Endothelial cell of umbilical vein (primary cell): ENCODE measurements around the gene C10orf143. TPM values are rescaled to one million over a fixed set of nuclear protein-coding genes. Genes with fewer than 3 reads are reported as not detected.

Experiments
- BruUV-seq: library from RNA; stranded (reverse); fragments of 400-500 nt; replicated peaks from 2 replicates; lab custom pipeline; 2021; lab: Mats Ljungman, UMichigan
- CTCF ChIA-PET: fragments of 300-600, 350-600 bp; sonication (Branson Sonifier 250); formaldehyde crosslinking; loops from one replicate; lab custom pipeline; 2021; ENCODE audit warnings: antibody characterized with exemption, inconsistent platforms; lab: Charles Lee
- POLR2A ChIA-PET: fragments of 300-600, 350-600 bp; sonication (Branson Sonifier 250); formaldehyde crosslinking; loops from one replicate; lab custom pipeline; 2021; ENCODE audit warnings: antibody characterized with exemption, inconsistent platforms; lab: Charles Lee
- DNase-seq: peaks from one replicate; pipeline ENCODE4 v3.0.0-alpha.2; 2011; ENCODE audit warnings: low read depth, low spot score
- FAIRE-seq: peaks from 2 replicates; lab custom pipeline; 2011; peaks lifted over from hg19 to GRCh38; lab: Jason Lieb, UNC
- H2AFZ ChIP-seq: 2 replicates; pipeline ENCODE4 v1.6.0; 2012; ENCODE audit warnings: low read depth, low read length, control low read depth, inconsistent platforms
- H3K27ac ChIP-seq: 2 replicates; pipeline ENCODE4 v1.5.1; 2011; ENCODE audit warnings: low read depth, mild to moderate bottlenecking, control low read depth, low read length, moderate library complexity; ENCODE audit not compliant: insufficient read depth
- H3K27me3 ChIP-seq, 2 experiments: 2 replicates each; pipeline versions ENCODE4 v1.6.0 to v1.6.1; 2011; ENCODE audit warnings: low read length in 2 of 2, mixed read lengths in 1 of 2; ENCODE audit not compliant: control insufficient read depth in 2 of 2, insufficient read depth in 2 of 2
- H3K36me3 ChIP-seq, 2 experiments: 2 replicates in 1 of 2; 3 replicates in 1 of 2; pipeline ENCODE4 v1.5.1; 2011; ENCODE audit warnings: low read length in 2 of 2, mild to moderate bottlenecking in 1 of 2, moderate library complexity in 1 of 2; ENCODE audit not compliant: control insufficient read depth in 2 of 2, insufficient read depth in 2 of 2; ENCODE audit errors: extremely low read depth in 1 of 2
- H3K4me1 ChIP-seq: 3 replicates; pipeline ENCODE4 v1.5.1; 2011; ENCODE audit warnings: mild to moderate bottlenecking, low read length; ENCODE audit not compliant: control insufficient read depth, insufficient read depth; ENCODE audit errors: extremely low read depth
- H3K4me2 ChIP-seq: 2 replicates; pipeline ENCODE4 v1.6.1; 2011; ENCODE audit warnings: low read length, control low read depth, mixed read lengths; ENCODE audit not compliant: insufficient read depth
- H3K4me3 ChIP-seq, 3 experiments: fragments of 200-600 bp in 1 of 3; sonication (generic), shearing (Covaris generic) in 1 of 3; replicated peaks in 1 of 3; 2 replicates each; pipeline ENCODE4 v1.5.1; 2011 to 2016; ENCODE audit warnings: control low read depth in 3 of 3, low read length in 3 of 3, mild to moderate bottlenecking in 2 of 3, inconsistent platforms in 1 of 3, low read depth in 1 of 3, moderate library complexity in 1 of 3; ENCODE audit not compliant: insufficient read depth in 1 of 3
- H3K79me2 ChIP-seq: 2 replicates; pipeline ENCODE4 v1.6.0; 2012; ENCODE audit warnings: low read length, inconsistent platforms; ENCODE audit not compliant: control insufficient read depth, insufficient read depth
- H3K9ac ChIP-seq: replicated peaks from 2 replicates; pipeline ENCODE3; 2011; ENCODE audit warnings: low read length, control low read depth; ENCODE audit not compliant: insufficient read depth; ENCODE audit errors: extremely low read depth
- H3K9me1 ChIP-seq: replicated peaks from 3 replicates; pipeline ENCODE4 v1.6.0; 2011; ENCODE audit warnings: mild to moderate bottlenecking, low read length; ENCODE audit not compliant: control insufficient read depth, insufficient read depth; ENCODE audit errors: extremely low read depth
- H3K9me3 ChIP-seq: replicated peaks from 2 replicates; pipeline ENCODE4 v1.5.1; 2012; ENCODE audit warnings: low read length, inconsistent platforms; ENCODE audit not compliant: control insufficient read depth, insufficient read depth
- H4K20me1 ChIP-seq: replicated peaks from 2 replicates; pipeline ENCODE3; 2011; ENCODE audit warnings: mild to moderate bottlenecking, low read length; ENCODE audit not compliant: control insufficient read depth, insufficient read depth; ENCODE audit errors: extremely low read depth
- EZH2 ChIP-seq: IDR thresholded peaks from 2 replicates; pipeline ENCODE4 v1.6.1; 2012; ENCODE audit warnings: borderline replicate concordance, low read depth, mild to moderate bottlenecking, moderate library complexity, low read length, inconsistent platforms; ENCODE audit not compliant: severe bottlenecking
- FOS ChIP-seq: IDR thresholded peaks from 2 replicates; pipeline ENCODE4 v1.6.1; 2011; ENCODE audit warnings: mild to moderate bottlenecking, low read length, moderate library complexity, borderline replicate concordance; ENCODE audit not compliant: insufficient read depth
- GATA2 ChIP-seq: IDR thresholded peaks from 2 replicates; pipeline ENCODE4 v1.7.0; 2011; ENCODE audit warnings: low read depth, mild to moderate bottlenecking, moderate library complexity, mixed read lengths, low read length; ENCODE audit not compliant: insufficient read length, insufficient read depth
- JUN ChIP-seq: IDR thresholded peaks from 2 replicates; pipeline ENCODE4 v1.6.1; 2011; ENCODE audit warnings: borderline replicate concordance, low read depth; ENCODE audit not compliant: insufficient read length, insufficient read depth
- MYC ChIP-seq: IDR thresholded peaks from one replicate; pipeline ENCODE4 v1.6.1; 2011; ENCODE audit warnings: mild to moderate bottlenecking, low read depth, low read length
- POLR2A ChIP-seq: IDR thresholded peaks from 2 replicates; pipeline ENCODE4 v1.6.1; 2012; ENCODE audit warnings: low read depth, mild to moderate bottlenecking, control low read depth, low read length
- POLR2AphosphoS5 ChIP-seq: IDR thresholded peaks from 2 replicates; pipeline ENCODE4 v1.6.1; 2012; ENCODE audit warnings: low read depth, mild to moderate bottlenecking, control low read depth, low read length, moderate library complexity; ENCODE audit not compliant: insufficient read depth
- dilution Hi-C: fragments of 300-500 bp; cut with MboI; formaldehyde crosslinking; loops from one replicate; pipeline ENCODE4 v1.15.0; 2019; ENCODE audit warnings: low sequenced_read_pairs; ENCODE audit not compliant: extremely low pct_ligation_motif_present
- intact Hi-C: fragments of 100-400 bp; cut with micrococcal nuclease; formaldehyde crosslinking; loops from one replicate; pipeline ENCODE4 v1.10.0; 2022
- polyA plus RNA-seq, 4 experiments: library from polyadenylated mRNA; depleted of rRNA in 3 of 4; stranded (reverse) in 3 of 4; unstranded in 1 of 4; fragments of >200 nt; gene quantifications; 2 replicates each; pipeline versions ENCODE4 v1.2.1 to v1.2.3, GENCODE V29; 2011 to 2012; ENCODE audit warnings: missing spikeins in 1 of 4
- total RNA-seq: library from RNA; stranded (reverse); gene quantifications from 2 replicates; pipeline ENCODE4 v1.2.3, GENCODE V29; 2021
- TF ChIP-seq, protein P1 (sequence below), 2 donors: IDR thresholded peaks; 1 replicate in 1 of 2; 2 replicates in 1 of 2; pipeline ENCODE4 v1.5.1; 2011; ENCODE audit warnings: low read length in 2 of 2, mild to moderate bottlenecking in 2 of 2, moderate library complexity in 2 of 2, control low read depth in 1 of 2, inconsistent platforms in 1 of 2, low read depth in 1 of 2; ENCODE audit not compliant: insufficient read depth in 1 of 2; ENCODE audit errors: extremely low read depth in 1 of 2
- TF ChIP-seq, protein P2 (sequence below): IDR thresholded peaks from 2 replicates; pipeline ENCODE4 v1.6.1; 2011; ENCODE audit not compliant: insufficient read depth, insufficient read length

C10orf143 gene
- total and polyA plus RNA-seq, 2 donors (not counting 3 experiments of a cell fraction or from before 2014, with no cell fraction given): 0.26 to 0.44 TPM

DNA sequence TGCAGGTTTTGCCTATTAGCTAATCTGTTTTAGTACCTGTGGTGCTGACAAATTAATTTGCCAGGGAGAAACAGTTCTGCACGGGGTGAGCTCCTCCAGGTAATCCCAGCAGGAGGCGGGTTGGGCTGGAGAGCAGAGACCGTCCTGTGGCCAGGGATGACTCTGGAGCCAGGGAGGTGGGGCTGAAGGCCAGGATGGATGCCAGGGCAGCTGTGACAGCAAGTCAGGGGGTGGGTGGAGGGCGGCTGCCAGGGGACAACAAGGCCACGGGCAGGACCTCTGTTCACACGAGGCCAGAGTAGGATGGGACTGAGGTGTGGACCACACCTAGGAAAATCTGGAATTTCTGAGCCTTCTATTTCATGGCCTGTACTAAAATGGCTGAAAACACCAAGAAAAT, 48.9 kb downstream of the C10orf143 start:
- FAIRE-seq: no peak
- dilution Hi-C loops: no loop called here
- BruUV-seq: no TSS peak

More for the DNA sequence above, 48.9 kb downstream of the C10orf143 start:
- no peak overlapping the region for H3K4me3 ChIP-seq
- H3K27me3 ChIP-seq: no peaks in the 10 kb centered on the region
- no peak overlapping the region for H3K4me2 ChIP-seq
- H3K4me1 ChIP-seq: no peaks in the 10 kb centered on the region
- no peak for DNase-seq
- H3K9ac ChIP-seq: no peak overlapping the region
- ChIA-PET CTCF (no interaction called here), POLR2A (no interaction called here)
- TF ChIP-seq MYC: no peak
- TF ChIP-seq, protein P1, sequence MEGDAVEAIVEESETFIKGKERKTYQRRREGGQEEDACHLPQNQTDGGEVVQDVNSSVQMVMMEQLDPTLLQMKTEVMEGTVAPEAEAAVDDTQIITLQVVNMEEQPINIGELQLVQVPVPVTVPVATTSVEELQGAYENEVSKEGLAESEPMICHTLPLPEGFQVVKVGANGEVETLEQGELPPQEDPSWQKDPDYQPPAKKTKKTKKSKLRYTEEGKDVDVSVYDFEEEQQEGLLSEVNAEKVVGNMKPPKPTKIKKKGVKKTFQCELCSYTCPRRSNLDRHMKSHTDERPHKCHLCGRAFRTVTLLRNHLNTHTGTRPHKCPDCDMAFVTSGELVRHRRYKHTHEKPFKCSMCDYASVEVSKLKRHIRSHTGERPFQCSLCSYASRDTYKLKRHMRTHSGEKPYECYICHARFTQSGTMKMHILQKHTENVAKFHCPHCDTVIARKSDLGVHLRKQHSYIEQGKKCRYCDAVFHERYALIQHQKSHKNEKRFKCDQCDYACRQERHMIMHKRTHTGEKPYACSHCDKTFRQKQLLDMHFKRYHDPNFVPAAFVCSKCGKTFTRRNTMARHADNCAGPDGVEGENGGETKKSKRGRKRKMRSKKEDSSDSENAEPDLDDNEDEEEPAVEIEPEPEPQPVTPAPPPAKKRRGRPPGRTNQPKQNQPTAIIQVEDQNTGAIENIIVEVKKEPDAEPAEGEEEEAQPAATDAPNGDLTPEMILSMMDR (IDR thresholded peaks at IDR 0.05; ENCODE audit: extremely low read depth in 1 of 2, insufficient read depth in 1 of 2, low read depth in 1 of 2, low read length in 2 of 2): no peak
- no peak for TF ChIP-seq GATA2
- TF ChIP-seq POLR2AphosphoS5: no peak
- TF ChIP-seq, protein P2, sequence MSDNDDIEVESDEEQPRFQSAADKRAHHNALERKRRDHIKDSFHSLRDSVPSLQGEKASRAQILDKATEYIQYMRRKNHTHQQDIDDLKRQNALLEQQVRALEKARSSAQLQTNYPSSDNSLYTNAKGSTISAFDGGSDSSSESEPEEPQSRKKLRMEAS: no peak
- no peak for TF ChIP-seq EZH2
- TF ChIP-seq FOS: no peak
- no peak for TF ChIP-seq POLR2A
- TF ChIP-seq JUN: no peak
- H2AFZ ChIP-seq: no peak overlapping the region
- intact Hi-C loops: no loop called here
- no peaks in the 10 kb centered on the region for H3K9me1 ChIP-seq
- no peaks in the 10 kb centered on the region for H4K20me1 ChIP-seq
- H3K27ac ChIP-seq: no peak overlapping the region
- no peaks in the 10 kb centered on the region for H3K79me2 ChIP-seq
- no peaks in the 10 kb centered on the region for H3K36me3 ChIP-seq
- peaks cover 2% of the 10 kb centered on the region for H3K9me3 ChIP-seq
